GM23338 (cell line): ENCODE data around the gene PPIA. TPM values are rescaled to one million over a fixed set of nuclear protein-coding genes. Genes with fewer than 3 reads are reported as not detected.

ENCODE experiments used
- CREB1 ChIP-seq: fragments of 250-450 bp; sonication (Bioruptor Pico); IDR thresholded peaks from 2 replicates; pipeline ENCODE4 v1.5.0; 2020; ENCODE audit warnings: low read depth, mild to moderate bottlenecking, moderate library complexity
- EZH2 ChIP-seq: fragments of 200-600 bp; sonication (generic); IDR thresholded peaks from one replicate; pipeline ENCODE4 v1.8.0; 2017; ENCODE audit warnings: antibody characterized with exemption, mild to moderate bottlenecking, low read depth; ENCODE audit not compliant: unreplicated experiment
- NANOG ChIP-seq: IDR thresholded peaks from 2 replicates; pipeline ENCODE4 v1.6.1; 2016; ENCODE audit warnings: antibody characterized with exemption, borderline replicate concordance
- POLR2AphosphoS5 ChIP-seq: IDR thresholded peaks from 2 replicates; pipeline ENCODE4 v1.6.1; 2016; ENCODE audit warnings: antibody characterized with exemption, low read depth
- STAT1 ChIP-seq: IDR thresholded peaks from one replicate; pipeline ENCODE4 v1.6.1; 2016; ENCODE audit warnings: antibody characterized with exemption; ENCODE audit not compliant: unreplicated experiment
- ZNF114 ChIP-seq: fragments of 250-450 bp; sonication (Bioruptor Pico); IDR thresholded peaks from 2 replicates; pipeline ENCODE4 v1.5.0; 2020; ENCODE audit warnings: mild to moderate bottlenecking, moderate library complexity
- ZNF331 ChIP-seq: fragments of 250-450 bp; sonication (Bioruptor Pico); IDR thresholded peaks from 2 replicates; pipeline ENCODE4 v1.5.0; 2020; ENCODE audit warnings: low read depth, mild to moderate bottlenecking, moderate library complexity
- polyA plus RNA-seq: library from polyadenylated mRNA; unstranded; fragments of >200 nt; fragmentation: Nextera tagmentation; extraction: Ambion mirVana; gene quantifications from 2 replicates; pipeline ENCODE4 v1.2.1, GENCODE V29; 2016
- total RNA-seq: library from RNA; depleted of rRNA; stranded (reverse); fragments of >200 nt; shearing (Covaris generic); gene quantifications from 2 replicates; pipeline ENCODE4 v1.2.3, GENCODE V29; 2014
- TF ChIP-seq, protein P1 (sequence below): fragments of 250-450 bp; sonication (Bioruptor Pico); IDR thresholded peaks from 2 replicates; pipeline ENCODE4 v1.5.0; 2020; ENCODE audit warnings: mild to moderate bottlenecking, moderate library complexity
- TF ChIP-seq, protein P2 (sequence below), 2 experiments: fragments of 200-600 bp in 1 of 2; sonication (generic) in 1 of 2; conservative IDR thresholded peaks; 2 replicates each; pipeline versions ENCODE4 v1.5.1 to v1.6.1; 2016 to 2017; ENCODE audit warnings: antibody characterized with exemption in 2 of 2, low read depth in 2 of 2, mild to moderate bottlenecking in 2 of 2, moderate library complexity in 1 of 2
- TF ChIP-seq, protein P3 (sequence below): IDR thresholded peaks from 2 replicates; pipeline ENCODE4 v1.6.1; 2016; ENCODE audit warnings: antibody characterized with exemption

Gene PPIA
- total and polyA plus RNA-seq, 2 experiments from 2014 or later: 4,367 to 6,524 TPM

DNA sequence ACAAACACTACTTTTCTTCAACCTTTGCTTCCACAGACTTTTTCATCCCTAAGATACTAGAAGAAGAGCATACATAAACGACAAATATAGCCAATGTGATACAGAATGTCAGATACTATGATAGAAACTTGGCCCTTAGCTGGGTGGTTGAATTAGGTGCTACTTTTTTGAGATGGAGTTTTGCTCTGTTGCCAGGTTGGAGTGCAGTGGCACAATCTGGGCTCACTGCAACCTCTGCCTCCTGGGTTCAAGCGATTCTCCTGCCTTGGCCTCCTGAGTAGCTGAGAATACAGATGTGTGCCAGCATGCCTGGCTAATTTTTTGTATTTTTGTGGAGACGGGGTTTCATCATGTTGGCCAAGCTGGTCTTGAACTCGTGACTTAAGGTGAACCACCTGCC is 3.5 kb downstream of the PPIA start (continued):
- TF ChIP-seq, protein P1, sequence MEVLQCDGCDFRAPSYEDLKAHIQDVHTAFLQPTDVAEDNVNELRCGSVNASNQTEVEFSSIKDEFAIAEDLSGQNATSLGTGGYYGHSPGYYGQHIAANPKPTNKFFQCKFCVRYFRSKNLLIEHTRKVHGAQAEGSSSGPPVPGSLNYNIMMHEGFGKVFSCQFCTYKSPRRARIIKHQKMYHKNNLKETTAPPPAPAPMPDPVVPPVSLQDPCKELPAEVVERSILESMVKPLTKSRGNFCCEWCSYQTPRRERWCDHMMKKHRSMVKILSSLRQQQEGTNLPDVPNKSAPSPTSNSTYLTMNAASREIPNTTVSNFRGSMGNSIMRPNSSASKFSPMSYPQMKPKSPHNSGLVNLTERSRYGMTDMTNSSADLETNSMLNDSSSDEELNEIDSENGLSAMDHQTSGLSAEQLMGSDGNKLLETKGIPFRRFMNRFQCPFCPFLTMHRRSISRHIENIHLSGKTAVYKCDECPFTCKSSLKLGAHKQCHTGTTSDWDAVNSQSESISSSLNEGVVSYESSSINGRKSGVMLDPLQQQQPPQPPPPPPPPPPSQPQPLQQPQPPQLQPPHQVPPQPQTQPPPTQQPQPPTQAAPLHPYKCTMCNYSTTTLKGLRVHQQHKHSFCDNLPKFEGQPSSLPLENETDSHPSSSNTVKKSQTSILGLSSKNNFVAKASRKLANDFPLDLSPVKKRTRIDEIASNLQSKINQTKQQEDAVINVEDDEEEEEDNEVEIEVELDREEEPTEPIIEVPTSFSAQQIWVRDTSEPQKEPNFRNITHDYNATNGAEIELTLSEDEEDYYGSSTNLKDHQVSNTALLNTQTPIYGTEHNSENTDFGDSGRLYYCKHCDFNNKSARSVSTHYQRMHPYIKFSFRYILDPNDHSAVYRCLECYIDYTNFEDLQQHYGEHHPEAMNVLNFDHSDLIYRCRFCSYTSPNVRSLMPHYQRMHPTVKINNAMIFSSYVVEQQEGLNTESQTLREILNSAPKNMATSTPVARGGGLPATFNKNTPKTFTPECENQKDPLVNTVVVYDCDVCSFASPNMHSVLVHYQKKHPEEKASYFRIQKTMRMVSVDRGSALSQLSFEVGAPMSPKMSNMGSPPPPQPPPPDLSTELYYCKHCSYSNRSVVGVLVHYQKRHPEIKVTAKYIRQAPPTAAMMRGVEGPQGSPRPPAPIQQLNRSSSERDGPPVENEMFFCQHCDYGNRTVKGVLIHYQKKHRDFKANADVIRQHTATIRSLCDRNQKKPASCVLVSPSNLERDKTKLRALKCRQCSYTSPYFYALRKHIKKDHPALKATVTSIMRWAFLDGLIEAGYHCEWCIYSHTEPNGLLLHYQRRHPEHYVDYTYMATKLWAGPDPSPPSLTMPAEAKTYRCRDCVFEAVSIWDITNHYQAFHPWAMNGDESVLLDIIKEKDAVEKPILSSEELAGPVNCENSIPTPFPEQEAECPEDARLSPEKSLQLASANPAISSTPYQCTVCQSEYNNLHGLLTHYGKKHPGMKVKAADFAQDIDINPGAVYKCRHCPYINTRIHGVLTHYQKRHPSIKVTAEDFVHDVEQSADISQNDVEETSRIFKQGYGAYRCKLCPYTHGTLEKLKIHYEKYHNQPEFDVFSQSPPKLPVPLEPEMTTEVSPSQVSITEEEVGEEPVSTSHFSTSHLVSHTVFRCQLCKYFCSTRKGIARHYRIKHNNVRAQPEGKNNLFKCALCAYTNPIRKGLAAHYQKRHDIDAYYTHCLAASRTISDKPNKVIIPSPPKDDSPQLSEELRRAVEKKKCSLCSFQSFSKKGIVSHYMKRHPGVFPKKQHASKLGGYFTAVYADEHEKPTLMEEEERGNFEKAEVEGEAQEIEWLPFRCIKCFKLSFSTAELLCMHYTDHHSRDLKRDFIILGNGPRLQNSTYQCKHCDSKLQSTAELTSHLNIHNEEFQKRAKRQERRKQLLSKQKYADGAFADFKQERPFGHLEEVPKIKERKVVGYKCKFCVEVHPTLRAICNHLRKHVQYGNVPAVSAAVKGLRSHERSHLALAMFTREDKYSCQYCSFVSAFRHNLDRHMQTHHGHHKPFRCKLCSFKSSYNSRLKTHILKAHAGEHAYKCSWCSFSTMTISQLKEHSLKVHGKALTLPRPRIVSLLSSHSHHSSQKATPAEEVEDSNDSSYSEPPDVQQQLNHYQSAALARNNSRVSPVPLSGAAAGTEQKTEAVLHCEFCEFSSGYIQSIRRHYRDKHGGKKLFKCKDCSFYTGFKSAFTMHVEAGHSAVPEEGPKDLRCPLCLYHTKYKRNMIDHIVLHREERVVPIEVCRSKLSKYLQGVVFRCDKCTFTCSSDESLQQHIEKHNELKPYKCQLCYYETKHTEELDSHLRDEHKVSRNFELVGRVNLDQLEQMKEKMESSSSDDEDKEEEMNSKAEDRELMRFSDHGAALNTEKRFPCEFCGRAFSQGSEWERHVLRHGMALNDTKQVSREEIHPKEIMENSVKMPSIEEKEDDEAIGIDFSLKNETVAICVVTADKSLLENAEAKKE: no peak
- TF ChIP-seq, protein P2, sequence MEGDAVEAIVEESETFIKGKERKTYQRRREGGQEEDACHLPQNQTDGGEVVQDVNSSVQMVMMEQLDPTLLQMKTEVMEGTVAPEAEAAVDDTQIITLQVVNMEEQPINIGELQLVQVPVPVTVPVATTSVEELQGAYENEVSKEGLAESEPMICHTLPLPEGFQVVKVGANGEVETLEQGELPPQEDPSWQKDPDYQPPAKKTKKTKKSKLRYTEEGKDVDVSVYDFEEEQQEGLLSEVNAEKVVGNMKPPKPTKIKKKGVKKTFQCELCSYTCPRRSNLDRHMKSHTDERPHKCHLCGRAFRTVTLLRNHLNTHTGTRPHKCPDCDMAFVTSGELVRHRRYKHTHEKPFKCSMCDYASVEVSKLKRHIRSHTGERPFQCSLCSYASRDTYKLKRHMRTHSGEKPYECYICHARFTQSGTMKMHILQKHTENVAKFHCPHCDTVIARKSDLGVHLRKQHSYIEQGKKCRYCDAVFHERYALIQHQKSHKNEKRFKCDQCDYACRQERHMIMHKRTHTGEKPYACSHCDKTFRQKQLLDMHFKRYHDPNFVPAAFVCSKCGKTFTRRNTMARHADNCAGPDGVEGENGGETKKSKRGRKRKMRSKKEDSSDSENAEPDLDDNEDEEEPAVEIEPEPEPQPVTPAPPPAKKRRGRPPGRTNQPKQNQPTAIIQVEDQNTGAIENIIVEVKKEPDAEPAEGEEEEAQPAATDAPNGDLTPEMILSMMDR (conservative IDR thresholded peaks at IDR 0.05; ENCODE audit: low read depth in 2 of 2): no peak
- TF ChIP-seq EZH2 (no peak), ZNF114 (CRISPR knock-in tag) (no peak), ZNF331 (no peak), POLR2AphosphoS5 (no peak), STAT1 (no peak), CREB1 (CRISPR knock-in tag) (no peak), NANOG (no peak)
- TF ChIP-seq, protein P3, sequence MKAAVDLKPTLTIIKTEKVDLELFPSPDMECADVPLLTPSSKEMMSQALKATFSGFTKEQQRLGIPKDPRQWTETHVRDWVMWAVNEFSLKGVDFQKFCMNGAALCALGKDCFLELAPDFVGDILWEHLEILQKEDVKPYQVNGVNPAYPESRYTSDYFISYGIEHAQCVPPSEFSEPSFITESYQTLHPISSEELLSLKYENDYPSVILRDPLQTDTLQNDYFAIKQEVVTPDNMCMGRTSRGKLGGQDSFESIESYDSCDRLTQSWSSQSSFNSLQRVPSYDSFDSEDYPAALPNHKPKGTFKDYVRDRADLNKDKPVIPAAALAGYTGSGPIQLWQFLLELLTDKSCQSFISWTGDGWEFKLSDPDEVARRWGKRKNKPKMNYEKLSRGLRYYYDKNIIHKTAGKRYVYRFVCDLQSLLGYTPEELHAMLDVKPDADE: no peak
